Loucy (cell line): ENCODE data around the gene NUTF2.

Experiments
- CTCF ChIP-seq: fragments of 200-600 bp; sonication (generic); conservative IDR thresholded peaks from 2 replicates; pipeline ENCODE4 v1.5.1; 2014; ENCODE audit warnings: mild to moderate bottlenecking, antibody characterized with exemption, low read length
- EZH2phosphoT487 ChIP-seq: fragments of 200-600 bp; IDR thresholded peaks from 2 replicates; pipeline ENCODE4 v1.6.1; 2018; ENCODE audit warnings: antibody characterized with exemption, mild to moderate bottlenecking, moderate library complexity, borderline replicate concordance

GRCh38 chr16:67893743-67894399 lies 47.1 kb downstream of the NUTF2 start:
- no peak for TF ChIP-seq CTCF
- no peak for TF ChIP-seq EZH2phosphoT487
